SK-N-MC (cell line): ENCODE measurements around the gene DONSON.

ENCODE experiments used
- EZH2 ChIP-seq: fragments of 200-600 bp; sonication (generic); IDR thresholded peaks from one replicate; pipeline ENCODE4 v1.6.1; 2017; ENCODE audit warnings: antibody characterized with exemption
- FOXP2 ChIP-seq: optimal IDR thresholded peaks from 2 replicates; pipeline ENCODE3; 2011; ENCODE audit warnings: mild to moderate bottlenecking, moderate library complexity; ENCODE audit not compliant: insufficient read depth; ENCODE audit errors: extremely low read length, control extremely low read depth
- POLR2AphosphoS5 ChIP-seq: IDR thresholded peaks from 2 replicates; pipeline ENCODE4 v1.6.1; 2012; ENCODE audit warnings: mild to moderate bottlenecking, low read depth, low read length, borderline replicate concordance

GRCh38 chr21:33586927-33587326 is 1.6 kb downstream of the DONSON start:
- TF ChIP-seq POLR2AphosphoS5, result no peak
- no peak for TF ChIP-seq EZH2
- TF ChIP-seq FOXP2, result no peak
